Tibial artery (tissue), 4 donors: ENCODE results near the gene ADTRP.

Experiments used
- DNase-seq, 2 donors: peaks; one replicate each; pipeline ENCODE4 v3.0.0-alpha.2; 2019
- H3K27ac ChIP-seq, 2 donors: fragments of 200-600 bp; sonication (generic) in 1 of 2; 1 replicate in 1 of 2; 2 replicates in 1 of 2; pipeline ENCODE4 v1.5.1; 2018 to 2019; ENCODE audit warnings: mild to moderate bottlenecking in 1 of 2
- H3K27me3 ChIP-seq, 2 donors: fragments of 200-600 bp; sonication (generic) in 1 of 2; one replicate each; pipeline versions ENCODE4 v1.5.1 to v1.6.0; 2016 to 2019
- H3K36me3 ChIP-seq, 3 donors: fragments of 200-600 bp; sonication (generic) in 2 of 3; one replicate each; pipeline ENCODE4 v1.5.1; 2016 to 2019; ENCODE audit warnings: mild to moderate bottlenecking in 2 of 3
- H3K4me1 ChIP-seq, 4 donors: fragments of 200-600 bp; sonication (generic) in 2 of 4; 1 replicate in 3 of 4; 2 replicates in 1 of 4; pipeline ENCODE4 v1.5.1; 2016 to 2019
- H3K4me3 ChIP-seq, 2 donors: fragments of 200-600 bp; sonication (generic) in 1 of 2; 1 replicate in 1 of 2; 2 replicates in 1 of 2; pipeline ENCODE4 v1.5.1; 2018 to 2019; ENCODE audit warnings: mild to moderate bottlenecking in 2 of 2
- H3K9me3 ChIP-seq, 3 donors: fragments of 200-600 bp; sonication (generic) in 1 of 3; one replicate each; pipeline ENCODE4 v1.5.1; 2016 to 2019
- CTCF ChIP-seq, 2 experiments: fragments of 200-600 bp in 1 of 2; fragments of 450-650 bp in 1 of 2; IDR thresholded peaks; one replicate each; pipeline ENCODE4 v1.5.1; 2017 to 2019; ENCODE audit warnings: antibody characterized with exemption in 2 of 2, mild to moderate bottlenecking in 1 of 2, moderate library complexity in 1 of 2
- intact Hi-C: fragments of 100-400 bp; cut with DNase I; formaldehyde crosslinking; loops from one replicate; pipeline ENCODE4 v1.15.0; 2023; ENCODE audit warnings: low total_unique reads

ADTRP gene

GRCh38 chr6:11795403-11795802, 16.8 kb upstream of the ADTRP start:
- H3K27me3 ChIP-seq = no peaks in the 10 kb centered on the region
- H3K36me3 ChIP-seq = no peaks in the 10 kb centered on the region
- H3K4me1 ChIP-seq = peaks cover 0 to 20% (median 0%) of the 10 kb centered on the region in 4 donors
- H3K27ac ChIP-seq = peak overlapping the region; percentile 45 to 57
- no peak for TF ChIP-seq CTCF (IDR thresholded peaks at IDR 0.05)
- no peak overlapping the region for H3K4me3 ChIP-seq
- intact Hi-C loops = no loop called here
- no peak for DNase-seq
- H3K9me3 ChIP-seq = no peaks in the 10 kb centered on the region

GRCh38 chr6:11793277-11793676, 14.7 kb upstream of the ADTRP start:
- peaks cover 0 to 20% (median 0%) of the 10 kb centered on the region in 4 donors for H3K4me1 ChIP-seq
- intact Hi-C loops = no loop called here
- H3K9me3 ChIP-seq = no peaks in the 10 kb centered on the region
- H3K4me3 ChIP-seq = no peak overlapping the region
- H3K36me3 ChIP-seq = no peaks in the 10 kb centered on the region
- H3K27me3 ChIP-seq = no peaks in the 10 kb centered on the region
- TF ChIP-seq CTCF (IDR thresholded peaks at IDR 0.05) = no peak
- no peak overlapping the region for H3K27ac ChIP-seq
- no peak for DNase-seq

- Histone ChIP-seq H3K36me3 (no peaks in the 10 kb centered on the region), H3K27me3 (no peaks in the 10 kb centered on the region), H3K27ac (no peak overlapping the region), H3K4me3 (no peak overlapping the region), H3K4me1 (peaks cover 0 to 16% (median 0%) of the 10 kb centered on the region in 4 donors), H3K9me3 (no peaks in the 10 kb centered on the region)
- DNase-seq = no peak
- intact Hi-C loops = no loop called here
- TF ChIP-seq CTCF (IDR thresholded peaks at IDR 0.05) = no peak
These were observed 12.9 kb upstream of the ADTRP start for GRCh38 chr6:11791354-11792107.

- intact Hi-C loops = no loop called here
- no peak overlapping the region for H3K4me3 ChIP-seq
- DNase-seq = no peak
- peaks cover 0 to 6% (median 0%) of the 10 kb centered on the region in 4 donors for H3K4me1 ChIP-seq
- no peak for TF ChIP-seq CTCF (IDR thresholded peaks at IDR 0.05)
- H3K9me3 ChIP-seq = no peaks in the 10 kb centered on the region
- no peak overlapping the region for H3K27ac ChIP-seq
- H3K27me3 ChIP-seq = no peaks in the 10 kb centered on the region
- H3K36me3 ChIP-seq = no peaks in the 10 kb centered on the region
These were observed 11.1 kb upstream of the ADTRP start for GRCh38 chr6:11789744-11790143.

GRCh38 chr6:11788043-11788442, 9.4 kb upstream of the ADTRP start:
- Histone ChIP-seq H3K36me3 (no peaks in the 10 kb centered on the region), H3K4me1 (no peaks in the 10 kb centered on the region), H3K4me3 (no peak overlapping the region), H3K27me3 (no peaks in the 10 kb centered on the region), H3K27ac (no peak overlapping the region), H3K9me3 (no peaks in the 10 kb centered on the region)
- no peak for TF ChIP-seq CTCF (IDR thresholded peaks at IDR 0.05)
- DNase-seq = no peak
- intact Hi-C loops = no loop called here
